Hepatocyte (in vitro differentiated cells): ENCODE measurements around the gene DACT2. TPM values are rescaled to one million over a fixed set of nuclear protein-coding genes. Genes with fewer than 3 reads are reported as not detected.

Experiments used
- DNase-seq: peaks from one replicate; pipeline ENCODE4 v3.0.0-alpha.2; 2016; ENCODE audit warnings: low spot score
- H2AFZ ChIP-seq: fragments of 200-600 bp; sonication (generic); 2 replicates; pipeline ENCODE4 v1.6.0; 2016; ENCODE audit warnings: antibody characterized with exemption, mild to moderate bottlenecking
- H3K27ac ChIP-seq: fragments of 200-600 bp; sonication (generic); 2 replicates; pipeline ENCODE4 v1.5.1; 2016; ENCODE audit warnings: mild to moderate bottlenecking
- H3K27me3 ChIP-seq: fragments of 200-600 bp; sonication (generic); 2 replicates; pipeline ENCODE4 v1.6.1; 2016
- H3K36me3 ChIP-seq: fragments of 200-600 bp; sonication (generic); replicated peaks from 2 replicates; pipeline ENCODE4 v1.5.1; 2016; ENCODE audit warnings: low read depth; ENCODE audit not compliant: insufficient read depth
- H3K4me1 ChIP-seq: fragments of 200-600 bp; sonication (generic); 2 replicates; pipeline ENCODE4 v1.5.1; 2016; ENCODE audit warnings: mild to moderate bottlenecking, moderate library complexity; ENCODE audit not compliant: insufficient read depth
- H3K4me2 ChIP-seq: fragments of 200-600 bp; sonication (generic); 2 replicates; pipeline ENCODE4 v1.6.0; 2016
- H3K4me3 ChIP-seq: fragments of 200-600 bp; sonication (generic); 2 replicates; pipeline ENCODE4 v1.5.1; 2016; ENCODE audit warnings: mild to moderate bottlenecking
- H3K79me2 ChIP-seq: fragments of 200-600 bp; sonication (generic); 2 replicates; pipeline ENCODE4 v1.6.0; 2017; ENCODE audit warnings: mild to moderate bottlenecking
- H3K9me2 ChIP-seq: fragments of 200-600 bp; sonication (generic); replicated peaks from 2 replicates; pipeline ENCODE4 v1.6.0; 2017; ENCODE audit warnings: mild to moderate bottlenecking; ENCODE audit not compliant: insufficient read depth
- H3K9me3 ChIP-seq: fragments of 200-600 bp; sonication (generic); 2 replicates; pipeline ENCODE4 v1.5.1; 2016; ENCODE audit warnings: low read depth, mild to moderate bottlenecking
- H4K20me1 ChIP-seq: fragments of 200-600 bp; sonication (generic); 2 replicates; pipeline ENCODE4 v1.6.0; 2016; ENCODE audit warnings: mild to moderate bottlenecking; ENCODE audit not compliant: insufficient read depth, poor library complexity, severe bottlenecking
- EZH2 ChIP-seq: fragments of 200-600 bp; sonication (generic); IDR thresholded peaks from 2 replicates; pipeline ENCODE4 v1.6.1; 2016; ENCODE audit warnings: antibody characterized with exemption, mild to moderate bottlenecking, borderline replicate concordance
- EZH2phosphoT487 ChIP-seq: fragments of 200-600 bp; sonication (generic); IDR thresholded peaks from one replicate; pipeline ENCODE4 v1.6.1; 2018; ENCODE audit warnings: antibody characterized with exemption, mild to moderate bottlenecking, low read depth, moderate library complexity; ENCODE audit not compliant: unreplicated experiment, severe bottlenecking
- WGBS: methylation state at CpG from one replicate; pipeline ENCODE4 v1.1.6; 2016; ENCODE audit warnings: low lambda C conversion rate; ENCODE audit errors: missing lambda C conversion rate; 5-methylcytosine and 5-hydroxymethylcytosine counted together
- polyA plus RNA-seq: library from polyadenylated mRNA; unstranded; fragments of >200 nt; fragmentation: Nextera tagmentation; extraction: Ambion mirVana; gene quantifications from 2 replicates; pipeline ENCODE4 v1.2.1, GENCODE V29; 2016
- total RNA-seq: library from RNA; depleted of rRNA; stranded (reverse); fragments of >200 nt; gene quantifications from 2 replicates; pipeline ENCODE4 v1.2.3, GENCODE V29; 2014
- TF ChIP-seq, protein P1 (sequence below): fragments of 200-600 bp; sonication (generic); IDR thresholded peaks from 2 replicates; pipeline ENCODE4 v1.5.1; 2016; ENCODE audit warnings: antibody characterized with exemption, mild to moderate bottlenecking; ENCODE audit not compliant: poor library complexity

DACT2 gene
- total and polyA plus RNA-seq, 2 experiments from 2014 or later, result 8.2 to 8.8 TPM

DNA sequence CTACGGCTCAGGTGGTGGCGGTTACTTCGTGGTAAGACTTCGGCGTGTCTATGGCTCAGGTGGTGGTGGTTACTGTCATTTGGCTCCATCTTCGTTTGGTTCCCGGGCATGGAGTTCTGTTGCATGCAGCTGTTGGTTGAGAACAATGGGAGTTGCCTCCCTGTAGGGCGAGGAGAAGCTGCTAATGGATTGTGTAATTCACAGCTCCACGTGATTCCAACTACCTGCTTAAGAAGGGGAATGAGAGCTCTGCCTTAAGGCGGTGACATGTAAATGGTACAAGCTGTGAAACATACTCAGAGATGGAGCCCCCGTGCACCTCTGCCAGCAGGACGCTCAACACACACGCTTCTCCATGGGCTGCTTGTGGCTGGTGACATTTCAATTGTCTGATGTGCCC, 12.4 kb upstream of the DACT2 start:
- no peaks in the 10 kb centered on the region for H3K27me3 ChIP-seq
- H3K4me2 ChIP-seq, result no peak overlapping the region
- H3K27ac ChIP-seq, result no peak overlapping the region
- H2AFZ ChIP-seq, result no peak overlapping the region
- no peaks in the 10 kb centered on the region for H3K36me3 ChIP-seq
- H4K20me1 ChIP-seq, result no peaks in the 10 kb centered on the region
- H3K4me3 ChIP-seq, result no peak overlapping the region
- TF ChIP-seq, protein P1, sequence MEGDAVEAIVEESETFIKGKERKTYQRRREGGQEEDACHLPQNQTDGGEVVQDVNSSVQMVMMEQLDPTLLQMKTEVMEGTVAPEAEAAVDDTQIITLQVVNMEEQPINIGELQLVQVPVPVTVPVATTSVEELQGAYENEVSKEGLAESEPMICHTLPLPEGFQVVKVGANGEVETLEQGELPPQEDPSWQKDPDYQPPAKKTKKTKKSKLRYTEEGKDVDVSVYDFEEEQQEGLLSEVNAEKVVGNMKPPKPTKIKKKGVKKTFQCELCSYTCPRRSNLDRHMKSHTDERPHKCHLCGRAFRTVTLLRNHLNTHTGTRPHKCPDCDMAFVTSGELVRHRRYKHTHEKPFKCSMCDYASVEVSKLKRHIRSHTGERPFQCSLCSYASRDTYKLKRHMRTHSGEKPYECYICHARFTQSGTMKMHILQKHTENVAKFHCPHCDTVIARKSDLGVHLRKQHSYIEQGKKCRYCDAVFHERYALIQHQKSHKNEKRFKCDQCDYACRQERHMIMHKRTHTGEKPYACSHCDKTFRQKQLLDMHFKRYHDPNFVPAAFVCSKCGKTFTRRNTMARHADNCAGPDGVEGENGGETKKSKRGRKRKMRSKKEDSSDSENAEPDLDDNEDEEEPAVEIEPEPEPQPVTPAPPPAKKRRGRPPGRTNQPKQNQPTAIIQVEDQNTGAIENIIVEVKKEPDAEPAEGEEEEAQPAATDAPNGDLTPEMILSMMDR, result no peak
- TF ChIP-seq EZH2 (no peak), EZH2phosphoT487 (no peak)
- H3K9me3 ChIP-seq, result no peaks in the 10 kb centered on the region
- no peak for DNase-seq
- WGBS, result 43% methylated on average over 13 of the region's 13 CpGs
- no peaks in the 10 kb centered on the region for H3K9me2 ChIP-seq
- H3K79me2 ChIP-seq, result no peaks in the 10 kb centered on the region
- peaks cover under 1% of the 10 kb centered on the region for H3K4me1 ChIP-seq

DNA sequence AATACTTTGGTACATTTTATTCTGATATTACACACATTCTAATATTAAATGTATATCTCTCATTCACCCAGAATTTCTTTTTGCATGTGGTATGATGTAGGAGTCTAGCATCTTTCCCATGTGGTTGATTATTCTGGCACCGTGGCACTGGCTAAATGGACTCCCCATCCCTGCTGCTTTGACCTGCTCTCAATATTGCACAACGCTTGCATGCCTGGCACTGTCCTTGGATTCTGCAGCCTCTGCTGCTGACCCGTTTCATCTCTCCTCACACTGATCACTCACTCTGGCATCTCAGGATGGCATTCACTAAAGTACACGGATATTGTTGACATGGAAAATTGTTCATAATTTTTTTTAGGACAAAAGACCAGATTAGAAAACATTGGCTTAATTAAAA, 11.5 kb upstream of the DACT2 start:
- Histone ChIP-seq H3K9me3 (no peaks in the 10 kb centered on the region), H3K4me1 (peaks cover 7% of the 10 kb centered on the region), H2AFZ (no peak overlapping the region), H3K27me3 (no peaks in the 10 kb centered on the region), H3K4me2 (no peak overlapping the region), H3K9me2 (no peaks in the 10 kb centered on the region), H3K79me2 (no peaks in the 10 kb centered on the region), H3K36me3 (no peaks in the 10 kb centered on the region), H4K20me1 (no peaks in the 10 kb centered on the region), H3K27ac (no peak overlapping the region), H3K4me3 (no peak overlapping the region)
- TF ChIP-seq, protein P1, result no peak
- TF ChIP-seq EZH2, result no peak
- no peak for TF ChIP-seq EZH2phosphoT487
- WGBS, result 91% methylated on average over 4 of the region's 4 CpGs
- no peak for DNase-seq

DNA sequence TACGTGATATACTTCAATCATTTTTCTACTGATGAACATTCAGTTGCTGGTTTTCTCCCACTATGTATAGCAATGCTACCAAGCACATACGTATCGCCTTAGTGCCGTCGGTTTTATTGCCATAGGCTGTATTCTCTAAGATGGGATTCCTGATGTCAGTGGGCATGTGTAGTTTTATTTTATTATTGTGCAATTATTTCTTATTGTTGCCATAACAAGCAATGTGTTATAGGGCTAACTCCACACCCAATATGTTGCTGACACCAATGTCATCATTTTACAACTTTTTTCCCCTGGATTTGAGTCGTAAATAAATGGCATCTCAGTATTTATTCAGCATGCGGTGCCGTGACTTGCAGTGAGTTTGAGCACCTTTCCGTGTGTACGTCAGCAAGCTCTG, 10.8 kb upstream of the DACT2 start:
- Histone ChIP-seq H3K27ac (no peak overlapping the region), H3K27me3 (no peaks in the 10 kb centered on the region), H3K4me3 (no peak overlapping the region), H3K36me3 (no peaks in the 10 kb centered on the region), H4K20me1 (no peaks in the 10 kb centered on the region), H3K4me2 (no peak overlapping the region), H3K4me1 (peaks cover 9% of the 10 kb centered on the region), H3K9me3 (no peaks in the 10 kb centered on the region), H3K9me2 (no peaks in the 10 kb centered on the region), H2AFZ (no peak overlapping the region), H3K79me2 (no peaks in the 10 kb centered on the region)
- WGBS, result 88% methylated on average over 10 of the region's 10 CpGs
- DNase-seq, result no peak
- no peak for TF ChIP-seq EZH2
- TF ChIP-seq, protein P1, result no peak
- TF ChIP-seq EZH2phosphoT487, result no peak

DNA sequence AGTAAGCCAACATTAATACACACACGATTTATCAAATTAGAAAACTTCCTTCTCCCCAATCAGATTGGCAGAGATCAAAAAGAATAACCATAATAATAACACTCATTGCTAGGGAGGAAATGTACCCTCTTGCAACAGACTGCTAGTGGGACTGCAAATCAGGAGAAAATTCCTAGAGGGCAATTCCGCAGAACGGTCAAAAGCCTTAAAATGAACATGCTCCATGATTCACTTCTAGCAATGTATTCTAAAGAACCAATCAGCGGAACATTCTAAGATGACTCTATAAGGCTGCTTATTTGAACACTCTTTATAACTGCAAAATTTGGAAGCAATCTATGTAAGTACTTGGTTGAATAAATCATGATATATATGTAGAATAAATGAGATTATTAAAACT, 8.5 kb upstream of the DACT2 start:
- DNase-seq, result no peak
- no peaks in the 10 kb centered on the region for H4K20me1 ChIP-seq
- no peaks in the 10 kb centered on the region for H3K79me2 ChIP-seq
- H3K36me3 ChIP-seq, result no peaks in the 10 kb centered on the region
- H3K4me2 ChIP-seq, result no peak overlapping the region
- TF ChIP-seq EZH2, result no peak
- no peak for TF ChIP-seq EZH2phosphoT487
- TF ChIP-seq, protein P1, result no peak
- 95% methylated on average over 4 of the region's 4 CpGs for WGBS
- H3K4me1 ChIP-seq, result peaks cover 12% of the 10 kb centered on the region
- no peak overlapping the region for H3K27ac ChIP-seq
- no peaks in the 10 kb centered on the region for H3K9me2 ChIP-seq
- H3K9me3 ChIP-seq, result no peaks in the 10 kb centered on the region
- no peaks in the 10 kb centered on the region for H3K27me3 ChIP-seq
- H3K4me3 ChIP-seq, result no peak overlapping the region
- no peak overlapping the region for H2AFZ ChIP-seq
